Measurements from ENCODE around the gene CTDNEP1.

CTDNEP1 gene

GRCh38 chr17:7222093-7222971, 29.2 kb downstream of the CTDNEP1 start:
- no peak overlapping the region for H3K4me3 ChIP-seq
- no peaks in the 10 kb centered on the region for H3K9me3 ChIP-seq
- peaks cover 62% of the 10 kb centered on the region for H3K36me3 ChIP-seq
- no peak overlapping the region for H3K4me2 ChIP-seq
- no peak overlapping the region for H3K27ac ChIP-seq
- H3K27me3 ChIP-seq: no peaks in the 10 kb centered on the region
- H4K20me1 ChIP-seq: peaks cover 58% of the 10 kb centered on the region
- peak overlapping the region; percentile 19; the same call in 1 of the 2 replicates for H3K9ac ChIP-seq
- TF ChIP-seq Cebpa-rat (IDR thresholded peaks at IDR 0.05): no peak
- H3K4me1 ChIP-seq: peaks cover 45% of the 10 kb centered on the region

GRCh38 chr17:7221278-7222092, 30.0 kb downstream of the CTDNEP1 start:
- peak overlapping the region; percentile 99; the same call in 1 of the 2 replicates for H3K4me3 ChIP-seq
- no peak overlapping the region; the same call in 1 of the 2 replicates for H3K27ac ChIP-seq
- H3K4me2 ChIP-seq: peak overlapping the region; percentile 99
- no peak for TF ChIP-seq Cebpa-rat (IDR thresholded peaks at IDR 0.05)
- H3K4me1 ChIP-seq: peaks cover 49% of the 10 kb centered on the region
- no peaks in the 10 kb centered on the region for H3K9me3 ChIP-seq
- no peaks in the 10 kb centered on the region for H3K27me3 ChIP-seq
- H3K9ac ChIP-seq: peak overlapping the region; percentile 94
- H3K36me3 ChIP-seq: peaks cover 54% of the 10 kb centered on the region
- peaks cover 56% of the 10 kb centered on the region for H4K20me1 ChIP-seq

- peaks cover 56% of the 10 kb centered on the region for H3K4me1 ChIP-seq
- H3K27ac ChIP-seq: peak overlapping the region; percentile 92
- H3K4me2 ChIP-seq: peak overlapping the region; percentile 99
- peak overlapping the region; percentile 99 for H3K4me3 ChIP-seq
- peaks cover 59% of the 10 kb centered on the region for H4K20me1 ChIP-seq
- no peaks in the 10 kb centered on the region for H3K27me3 ChIP-seq
- no peak for TF ChIP-seq Cebpa-rat (IDR thresholded peaks at IDR 0.05)
- H3K9me3 ChIP-seq: no peaks in the 10 kb centered on the region
- H3K36me3 ChIP-seq: peaks cover 46% of the 10 kb centered on the region
- peak overlapping the region; percentile 94 for H3K9ac ChIP-seq
Observed at GRCh38 chr17:7220593-7221277, 30.8 kb downstream of the CTDNEP1 start.

- Histone ChIP-seq H3K27ac (peak within 1 kb of the TSS; percentile 92), H3K27me3 (no peaks in the 10 kb centered on the region), H3K4me3 (peak within 1 kb of the TSS; percentile 99)
Observed at GRCh38 chr17:7219812-7220592, 31.5 kb downstream of the CTDNEP1 start, which contains the start of the genes ACADVL and DLG4. ACADVL (plus strand) TSS chr17:7219938; CDS start chr17:7219985, 47 bp downstream. DLG4 (minus strand) TSS chr17:7219836.

GRCh38 chr17:7219229-7219811, 32.2 kb downstream of the CTDNEP1 start:
- Histone ChIP-seq H3K27ac (peak overlapping the region; percentile 92), H3K9me3 (no peaks in the 10 kb centered on the region), H3K9ac (peak overlapping the region; percentile 94), H3K4me3 (peak overlapping the region; percentile 99), H4K20me1 (peaks cover 62% of the 10 kb centered on the region), H3K4me2 (peak overlapping the region; percentile 99), H3K27me3 (no peaks in the 10 kb centered on the region), H3K36me3 (peaks cover 33% of the 10 kb centered on the region), H3K4me1 (peaks cover 66% of the 10 kb centered on the region)
- no peak for TF ChIP-seq Cebpa-rat (IDR thresholded peaks at IDR 0.05)

More at GRCh38 chr17:7219812-7220592, 31.5 kb downstream of the CTDNEP1 start, which contains the start of the genes ACADVL and DLG4:
- H3K4me2 ChIP-seq: peak within 1 kb of the TSS; percentile 99
- peak within 1 kb of the TSS; percentile 94 for H3K9ac ChIP-seq
- H4K20me1 ChIP-seq: peaks cover 58% of the 10 kb centered on the region
- TF ChIP-seq Cebpa-rat (IDR thresholded peaks at IDR 0.05): no peak
- peaks cover 39% of the 10 kb centered on the region for H3K36me3 ChIP-seq
- no peaks in the 10 kb centered on the region for H3K9me3 ChIP-seq
- H3K4me1 ChIP-seq: peaks cover 62% of the 10 kb centered on the region

GRCh38 chr17:7218758-7219157, 32.8 kb downstream of the CTDNEP1 start:
- H4K20me1 ChIP-seq: peaks cover 62% of the 10 kb centered on the region

GRCh38 chr17:7218166-7218565, 33.4 kb downstream of the CTDNEP1 start:
- Histone ChIP-seq H3K9ac (peak overlapping the region; percentile 94), H3K4me3 (peak overlapping the region; percentile 67), H3K27ac (peak overlapping the region; percentile 92)

More at GRCh38 chr17:7218758-7219157, 32.8 kb downstream of the CTDNEP1 start:
- H3K36me3 ChIP-seq: peaks cover 28% of the 10 kb centered on the region
- TF ChIP-seq Cebpa-rat (IDR thresholded peaks at IDR 0.05): no peak
- H3K4me3 ChIP-seq: peak overlapping the region; percentile 99; the same call in 1 of the 2 replicates
- peak overlapping the region; percentile 94 for H3K9ac ChIP-seq
- peak overlapping the region; percentile 92 for H3K27ac ChIP-seq
- peaks cover 70% of the 10 kb centered on the region for H3K4me1 ChIP-seq
- peak overlapping the region; percentile 99 for H3K4me2 ChIP-seq
- H3K9me3 ChIP-seq: no peaks in the 10 kb centered on the region
- H3K27me3 ChIP-seq: no peaks in the 10 kb centered on the region

More at GRCh38 chr17:7218166-7218565, 33.4 kb downstream of the CTDNEP1 start:
- peak overlapping the region; percentile 99 for H3K4me2 ChIP-seq
- peaks cover 22% of the 10 kb centered on the region for H3K36me3 ChIP-seq
- peaks cover 71% of the 10 kb centered on the region for H3K4me1 ChIP-seq
- H3K27me3 ChIP-seq: no peaks in the 10 kb centered on the region
- no peaks in the 10 kb centered on the region for H3K9me3 ChIP-seq
- H4K20me1 ChIP-seq: peaks cover 62% of the 10 kb centered on the region
- no peak for TF ChIP-seq Cebpa-rat (IDR thresholded peaks at IDR 0.05)
